Subcutaneous abdominal adipose tissue (tissue), 5 donors: ENCODE results near the gene RALGPS1.
"Not testable (repeated sequence)": the region's sequence is repeated elsewhere in the genome, so short reads cannot be mapped to it uniquely, and the experiment has no call there.

Experiments
- H3K27ac ChIP-seq: one replicate; pipeline ENCODE4 v1.7.0; 2013; ENCODE audit warnings: low read depth, mild to moderate bottlenecking, inconsistent platforms, low read length, moderate library complexity
- H3K27me3 ChIP-seq, 5 donors: one replicate each; pipeline ENCODE4 v1.7.0; 2013; ENCODE audit warnings: low read length in 5 of 5, inconsistent platforms in 1 of 5; ENCODE audit not compliant: control insufficient read depth in 5 of 5, insufficient read depth in 4 of 5
- H3K36me3 ChIP-seq, 5 donors: one replicate each; pipeline ENCODE4 v1.7.0; 2013; ENCODE audit warnings: low read length in 5 of 5; ENCODE audit not compliant: control insufficient read depth in 5 of 5, insufficient read depth in 5 of 5
- H3K4me1 ChIP-seq, 5 donors: one replicate each; pipeline ENCODE4 v1.7.0; 2013; ENCODE audit warnings: low read length in 5 of 5, mild to moderate bottlenecking in 3 of 5, moderate library complexity in 1 of 5; ENCODE audit not compliant: control insufficient read depth in 5 of 5, insufficient read depth in 5 of 5
- H3K4me3 ChIP-seq, 5 donors: one replicate each; pipeline ENCODE4 v1.7.0; 2013; ENCODE audit warnings: low read length in 5 of 5, low read depth in 1 of 5
- H3K9ac ChIP-seq, 5 donors: one replicate each; pipeline ENCODE4 v1.7.0; 2013; ENCODE audit warnings: low read length in 5 of 5, mild to moderate bottlenecking in 4 of 5, moderate library complexity in 3 of 5
- H3K9me3 ChIP-seq, 5 donors: one replicate each; pipeline ENCODE4 v1.7.0; 2013; ENCODE audit warnings: low read length in 5 of 5; ENCODE audit not compliant: control insufficient read depth in 5 of 5
- donor health status: healthy.
- donor health status: healthy.
- donor health status: healthy.
- donor health status: healthy.
- donor health status: healthy.

RALGPS1 gene

GRCh38 chr9:127014910-127015540 lies 100.4 kb downstream of the RALGPS1 start:
- Histone ChIP-seq H3K27ac (no peak overlapping the region), H3K36me3 (no peaks in the 10 kb centered on the region), H3K27me3 (no peaks in the 10 kb centered on the region), H3K9ac (no peak overlapping the region), H3K4me3 (no peak overlapping the region), H3K9me3 (no peaks in the 10 kb centered on the region), H3K4me1 (peaks cover 0 to 20% (median 13%) of the 10 kb centered on the region in 5 donors)

GRCh38 chr9:127015921-127016512 lies 101.4 kb downstream of the RALGPS1 start:
- Histone ChIP-seq H3K9me3 (no peaks in the 10 kb centered on the region), H3K4me1 (peaks cover 0 to 20% (median 14%) of the 10 kb centered on the region in 5 donors), H3K27ac (no peak overlapping the region), H3K4me3 (no peak overlapping the region), H3K27me3 (no peaks in the 10 kb centered on the region), H3K36me3 (no peaks in the 10 kb centered on the region), H3K9ac (no peak overlapping the region)

GRCh38 chr9:127017979-127018378 lies 103.4 kb downstream of the RALGPS1 start:
- H3K9ac ChIP-seq, H3K27me3 ChIP-seq: not testable (repeated sequence)

GRCh38 chr9:127018935-127019334 lies 104.4 kb downstream of the RALGPS1 start:
- Histone ChIP-seq H3K9ac (no peak overlapping the region), H3K4me1 (peaks cover 13 to 40% (median 36%) of the 10 kb centered on the region in 5 donors), H3K27me3 (no peaks in the 10 kb centered on the region), H3K36me3 (no peaks in the 10 kb centered on the region), H3K4me3 (no peak overlapping the region), H3K9me3 (no peaks in the 10 kb centered on the region), H3K27ac (no peak overlapping the region)

More at GRCh38 chr9:127017979-127018378, 103.4 kb downstream of the RALGPS1 start:
- H3K4me1 ChIP-seq = peaks cover 12 to 35% (median 29%) of the 10 kb centered on the region in 5 donors
- H3K4me3 ChIP-seq, H3K36me3 ChIP-seq, H3K9me3 ChIP-seq, H3K27ac ChIP-seq: not testable (repeated sequence)

- Histone ChIP-seq H3K4me1 (peaks cover 13 to 34% (median 29%) of the 10 kb centered on the region in 5 donors), H3K9ac (no peak overlapping the region), H3K9me3 (no peaks in the 10 kb centered on the region), H3K4me3 (no peak overlapping the region), H3K27ac (no peak overlapping the region), H3K27me3 (no peaks in the 10 kb centered on the region), H3K36me3 (no peaks in the 10 kb centered on the region)
These were observed 105.6 kb downstream of the RALGPS1 start for GRCh38 chr9:127020036-127020801.

- H3K4me3 ChIP-seq = no peak overlapping the region
- no peaks in the 10 kb centered on the region for H3K9me3 ChIP-seq
- no peak overlapping the region for H3K9ac ChIP-seq
- H3K27me3 ChIP-seq = no peaks in the 10 kb centered on the region
- H3K36me3 ChIP-seq = no peaks in the 10 kb centered on the region
- H3K27ac ChIP-seq = peak overlapping the region; percentile 49
- peaks cover 13 to 34% (median 29%) of the 10 kb centered on the region in 5 donors for H3K4me1 ChIP-seq
These were observed 106.2 kb downstream of the RALGPS1 start for GRCh38 chr9:127020802-127021078.

GRCh38 chr9:127021664-127022363 lies 107.2 kb downstream of the RALGPS1 start:
- peak overlapping the region in 2 of 5 donors; percentile 21 to 23 for H3K9ac ChIP-seq
- no peaks in the 10 kb centered on the region for H3K27me3 ChIP-seq
- no peak overlapping the region for H3K4me3 ChIP-seq
- H3K9me3 ChIP-seq = no peaks in the 10 kb centered on the region
- H3K4me1 ChIP-seq = peaks cover 13 to 26% (median 21%) of the 10 kb centered on the region in 5 donors
- peak overlapping the region; percentile 81 for H3K27ac ChIP-seq
- no peaks in the 10 kb centered on the region for H3K36me3 ChIP-seq

- H3K9ac ChIP-seq = peak overlapping the region in 1 of 5 donors; percentile 15
- H3K4me3 ChIP-seq = no peak overlapping the region
- peak overlapping the region; percentile 81 for H3K27ac ChIP-seq
These were observed 108.5 kb downstream of the RALGPS1 start for GRCh38 chr9:127022913-127023660.

GRCh38 chr9:127025042-127025441 lies 110.5 kb downstream of the RALGPS1 start:
- Histone ChIP-seq H3K9me3 (no peaks in the 10 kb centered on the region), H3K4me1 (peaks cover 13 to 26% (median 21%) of the 10 kb centered on the region in 5 donors), H3K4me3 (no peak overlapping the region), H3K27ac (no peak overlapping the region), H3K36me3 (no peaks in the 10 kb centered on the region), H3K27me3 (no peaks in the 10 kb centered on the region), H3K9ac (no peak overlapping the region)

More at GRCh38 chr9:127022913-127023660, 108.5 kb downstream of the RALGPS1 start:
- H3K4me1 ChIP-seq = peaks cover 13 to 26% (median 21%) of the 10 kb centered on the region in 5 donors
- H3K27me3 ChIP-seq = no peaks in the 10 kb centered on the region
- H3K36me3 ChIP-seq = no peaks in the 10 kb centered on the region
- H3K9me3 ChIP-seq = no peaks in the 10 kb centered on the region
